ENCODE measurements around the gene ART1.

ART1 gene

DNA sequence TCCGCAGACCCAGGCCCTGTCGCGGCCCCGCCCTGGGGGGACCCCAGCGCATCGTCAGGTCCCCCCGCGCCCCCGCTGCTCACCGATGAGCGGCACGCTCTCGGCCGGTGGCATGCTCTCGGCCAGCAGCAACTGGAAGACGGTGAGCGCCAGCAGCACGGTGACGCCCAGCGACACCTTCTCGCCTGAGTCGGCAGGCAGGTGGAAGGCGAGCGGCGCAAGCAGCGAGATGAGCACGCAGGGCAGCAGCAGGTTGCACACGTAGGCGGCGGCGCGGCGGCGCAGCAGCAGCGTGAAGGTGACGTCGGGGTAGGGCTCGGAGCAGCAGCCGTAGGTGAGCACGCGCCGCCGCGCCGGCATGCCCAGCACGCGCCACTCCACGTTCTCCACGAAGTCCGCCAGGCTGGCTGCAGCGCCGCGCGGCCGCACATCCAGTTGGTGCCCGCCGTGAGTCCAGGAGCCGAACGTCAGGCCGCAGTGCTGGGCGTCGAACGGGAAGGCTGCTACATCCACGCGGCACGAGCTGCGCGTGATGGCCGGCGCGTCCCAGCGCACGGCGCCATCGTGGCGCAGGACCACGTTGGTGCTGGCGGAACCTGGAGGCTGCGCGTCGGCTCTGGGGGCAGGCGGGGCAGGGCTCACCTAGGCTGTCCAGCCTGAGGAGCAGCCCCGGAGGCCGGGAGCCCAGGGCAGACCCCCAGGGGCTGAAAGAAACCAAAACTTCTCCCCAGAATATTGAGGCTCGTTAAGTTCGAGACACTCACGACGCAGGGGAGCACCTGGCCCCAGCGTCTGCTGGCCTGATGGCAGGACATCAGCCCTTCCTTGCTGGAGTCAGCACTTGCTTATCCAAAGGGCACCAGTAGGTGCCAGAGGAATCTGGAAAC lies 22.5 kb downstream of the ART1 start:
- DNase-seq (no peak), ATAC-seq (ENCODE audit: insufficient read depth, low read depth) (no peak)
- Histone ChIP-seq H4K20me1 (ENCODE audit: insufficient read depth, low read length) (no peaks in the 10 kb centered on the region; the same call in 1 of the 2 replicates), H2AFZ (ENCODE audit: low read depth, low read length) (no peak overlapping the region), H3K9ac (ENCODE audit: low read depth, low read length) (no peak overlapping the region), H3K4me2 (ENCODE audit: insufficient read depth, low read length) (no peak overlapping the region), H3K36me3 (ENCODE audit: insufficient read depth, low read length) (peaks cover 49% of the 10 kb centered on the region), H3K79me2 (ENCODE audit: insufficient read depth, low read length) (no peaks in the 10 kb centered on the region), H3K9me3 (ENCODE audit: insufficient read depth, low read length, severe bottlenecking) (no peaks in the 10 kb centered on the region), H3K27ac (ENCODE audit: low read length) (no peak overlapping the region), H3K4me3 (ENCODE audit: low read depth in 1 of 2, low read length in 2 of 2) (no peak overlapping the region), H3K4me1 (ENCODE audit: insufficient read depth, low read length) (no peaks in the 10 kb centered on the region), H3K27me3 (ENCODE audit: insufficient read depth, low read length, poor library complexity) (no peaks in the 10 kb centered on the region)
- TF ChIP-seq, protein P1, sequence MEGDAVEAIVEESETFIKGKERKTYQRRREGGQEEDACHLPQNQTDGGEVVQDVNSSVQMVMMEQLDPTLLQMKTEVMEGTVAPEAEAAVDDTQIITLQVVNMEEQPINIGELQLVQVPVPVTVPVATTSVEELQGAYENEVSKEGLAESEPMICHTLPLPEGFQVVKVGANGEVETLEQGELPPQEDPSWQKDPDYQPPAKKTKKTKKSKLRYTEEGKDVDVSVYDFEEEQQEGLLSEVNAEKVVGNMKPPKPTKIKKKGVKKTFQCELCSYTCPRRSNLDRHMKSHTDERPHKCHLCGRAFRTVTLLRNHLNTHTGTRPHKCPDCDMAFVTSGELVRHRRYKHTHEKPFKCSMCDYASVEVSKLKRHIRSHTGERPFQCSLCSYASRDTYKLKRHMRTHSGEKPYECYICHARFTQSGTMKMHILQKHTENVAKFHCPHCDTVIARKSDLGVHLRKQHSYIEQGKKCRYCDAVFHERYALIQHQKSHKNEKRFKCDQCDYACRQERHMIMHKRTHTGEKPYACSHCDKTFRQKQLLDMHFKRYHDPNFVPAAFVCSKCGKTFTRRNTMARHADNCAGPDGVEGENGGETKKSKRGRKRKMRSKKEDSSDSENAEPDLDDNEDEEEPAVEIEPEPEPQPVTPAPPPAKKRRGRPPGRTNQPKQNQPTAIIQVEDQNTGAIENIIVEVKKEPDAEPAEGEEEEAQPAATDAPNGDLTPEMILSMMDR (IDR thresholded peaks at IDR 0.05; ENCODE audit: borderline replicate concordance, extremely low read depth, low read length, poor library complexity, severe bottlenecking): no peak
- TF ChIP-seq EZH2 (IDR thresholded peaks at IDR 0.05; ENCODE audit: borderline replicate concordance, low read depth, low read length, severe bottlenecking): no peak

DNA sequence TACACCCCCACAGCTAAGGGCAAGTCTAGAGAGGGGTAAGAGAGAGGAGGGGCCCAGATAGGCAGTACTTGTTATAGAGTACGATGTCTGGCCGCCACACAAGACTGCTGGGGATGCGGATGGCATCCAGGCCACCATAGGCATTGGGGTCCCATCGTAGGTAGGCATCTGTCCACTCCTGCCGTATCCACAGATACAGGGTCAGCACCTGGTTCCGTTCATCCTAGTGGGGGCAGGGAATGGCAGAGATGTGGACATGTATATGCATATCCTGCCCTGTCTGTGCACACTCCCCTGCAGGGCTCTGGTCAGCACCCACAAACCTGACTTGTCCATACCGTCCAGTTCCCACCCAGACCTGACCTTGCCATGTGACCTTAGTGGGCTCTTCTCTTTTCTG lies 24.2 kb downstream of the ART1 start:
- Histone ChIP-seq H3K9ac (ENCODE audit: low read depth, low read length) (no peak overlapping the region), H3K9me3 (ENCODE audit: insufficient read depth, low read length, severe bottlenecking) (no peaks in the 10 kb centered on the region), H3K4me1 (ENCODE audit: insufficient read depth, low read length) (no peaks in the 10 kb centered on the region), H2AFZ (ENCODE audit: low read depth, low read length) (no peak overlapping the region), H3K27ac (ENCODE audit: low read length) (no peak overlapping the region), H3K27me3 (ENCODE audit: insufficient read depth, low read length, poor library complexity) (no peaks in the 10 kb centered on the region), H3K4me3 (ENCODE audit: low read depth in 1 of 2, low read length in 2 of 2) (no peak overlapping the region), H4K20me1 (ENCODE audit: insufficient read depth, low read length) (no peaks in the 10 kb centered on the region; the same call in 1 of the 2 replicates), H3K79me2 (ENCODE audit: insufficient read depth, low read length) (no peaks in the 10 kb centered on the region), H3K36me3 (ENCODE audit: insufficient read depth, low read length) (peaks cover 60% of the 10 kb centered on the region), H3K4me2 (ENCODE audit: insufficient read depth, low read length) (no peak overlapping the region)
- ATAC-seq (ENCODE audit: insufficient read depth, low read depth): no peak
- no peak for TF ChIP-seq EZH2 (IDR thresholded peaks at IDR 0.05; ENCODE audit: borderline replicate concordance, low read depth, low read length, severe bottlenecking)
- no peak for DNase-seq

DNA sequence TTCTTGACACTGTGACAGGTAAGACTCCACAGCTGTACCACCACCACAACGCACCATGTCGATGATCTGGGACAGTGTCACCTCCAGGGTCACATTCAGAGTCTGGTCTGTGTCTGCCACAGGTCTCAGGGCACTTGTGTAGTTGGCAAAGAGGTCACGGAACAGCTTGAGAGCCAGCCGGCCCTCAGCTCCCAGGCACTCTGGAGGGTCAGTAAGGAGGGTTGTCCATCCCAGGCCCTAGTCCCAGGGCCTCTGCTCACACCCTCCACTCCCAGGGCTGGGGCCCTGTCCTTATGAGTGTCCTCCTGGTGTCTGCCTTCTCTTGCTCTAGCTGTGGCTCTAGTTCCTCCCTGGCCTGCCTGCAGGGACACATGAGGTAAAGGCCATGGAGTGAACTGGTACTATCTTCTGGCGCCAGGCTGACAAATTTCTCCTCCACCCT lies 24.8 kb downstream of the ART1 start:
- no peak overlapping the region for H3K4me3 ChIP-seq (ENCODE audit: low read depth in 1 of 2, low read length in 2 of 2)
- H3K4me2 ChIP-seq (ENCODE audit: insufficient read depth, low read length): no peak overlapping the region
- H3K9ac ChIP-seq (ENCODE audit: low read depth, low read length): no peak overlapping the region
- no peak overlapping the region for H2AFZ ChIP-seq (ENCODE audit: low read depth, low read length)
- DNase-seq (no peak), ATAC-seq (ENCODE audit: insufficient read depth, low read depth) (no peak)
- no peaks in the 10 kb centered on the region; the same call in 1 of the 2 replicates for H4K20me1 ChIP-seq (ENCODE audit: insufficient read depth, low read length)
- TF ChIP-seq, protein P1 (IDR thresholded peaks at IDR 0.05; ENCODE audit: borderline replicate concordance, extremely low read depth, low read length, poor library complexity, severe bottlenecking): no peak
- no peak for TF ChIP-seq EZH2 (IDR thresholded peaks at IDR 0.05; ENCODE audit: borderline replicate concordance, low read depth, low read length, severe bottlenecking)
- no peaks in the 10 kb centered on the region for H3K4me1 ChIP-seq (ENCODE audit: insufficient read depth, low read length)
- H3K9me3 ChIP-seq (ENCODE audit: insufficient read depth, low read length, severe bottlenecking): no peaks in the 10 kb centered on the region
- H3K27ac ChIP-seq (ENCODE audit: low read length): no peak overlapping the region
- no peaks in the 10 kb centered on the region for H3K79me2 ChIP-seq (ENCODE audit: insufficient read depth, low read length)
- H3K27me3 ChIP-seq (ENCODE audit: insufficient read depth, low read length, poor library complexity): no peaks in the 10 kb centered on the region
- peaks cover 61% of the 10 kb centered on the region for H3K36me3 ChIP-seq (ENCODE audit: insufficient read depth, low read length)
